BJ (cell line): ENCODE data around the gene C9orf152. TPM values are rescaled to one million over a fixed set of nuclear protein-coding genes. Genes with fewer than 3 reads are reported as not detected.

ENCODE experiments used
- CTCF ChIA-PET: fragments of 350-600 bp; formaldehyde crosslinking; extraction: SDS; loops from one replicate; lab custom pipeline; 2021; ENCODE audit warnings: antibody characterized with exemption, inconsistent platforms; lab: Yijun Ruan, JAX
- POLR2A ChIA-PET: fragments of 300-600 bp; sonication (Branson Sonifier 250); formaldehyde crosslinking; extraction: SDS; loops from one replicate; lab custom pipeline; 2021; ENCODE audit warnings: antibody characterized with exemption; lab: Charles Lee
- DNase-seq: peaks from one replicate; pipeline ENCODE4 v3.0.0-alpha.2; 2011; ENCODE audit warnings: low read depth
- H3K27me3 ChIP-seq: 2 replicates; pipeline ENCODE4 v1.6.0; 2011; ENCODE audit warnings: low read length; ENCODE audit not compliant: control insufficient read depth, insufficient read depth
- H3K36me3 ChIP-seq: 2 replicates; pipeline ENCODE4 v1.5.1; 2011; ENCODE audit warnings: low read length; ENCODE audit not compliant: control insufficient read depth, insufficient read depth
- H3K4me3 ChIP-seq: 2 replicates; pipeline ENCODE4 v1.5.1; 2011; ENCODE audit warnings: low read depth, mild to moderate bottlenecking, control low read depth, low read length
- CTCF ChIP-seq: IDR thresholded peaks from 2 replicates; pipeline ENCODE4 v1.5.1; 2011; ENCODE audit warnings: low read depth, mild to moderate bottlenecking, control low read depth, inconsistent platforms, low read length, moderate library complexity; ENCODE audit not compliant: insufficient read depth
- polyA plus RNA-seq: library from polyadenylated mRNA; depleted of rRNA; stranded (reverse); fragments of >200 nt; gene quantifications from 2 replicates; pipeline ENCODE4 v1.2.3, GENCODE V29; 2011

Gene C9orf152
- polyA plus RNA-seq, 1 experiment: not detected

DNA sequence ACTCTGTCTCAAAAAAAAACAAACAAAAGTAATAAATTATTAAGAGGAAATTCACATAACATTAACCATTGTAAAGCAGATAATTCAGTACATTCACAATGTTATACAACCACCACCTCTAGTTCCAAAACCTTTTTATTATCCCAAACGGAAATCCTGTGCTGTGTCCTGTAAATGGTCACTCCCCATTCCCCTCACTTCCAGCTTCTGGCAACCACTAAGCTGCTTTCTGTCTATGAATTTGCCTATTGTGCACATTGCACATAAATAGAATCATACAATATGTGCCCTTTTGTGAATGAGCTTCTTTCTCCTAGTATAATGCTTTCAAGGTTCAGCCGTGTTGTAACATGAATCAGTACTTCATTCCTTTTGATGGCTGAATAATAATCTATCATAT is 20.8 kb downstream of the C9orf152 start:
- ChIA-PET CTCF (interaction anchor here (0.7 to 11.9 kb wide), 4 partner anchors 30 to 436 kb away, joined by 3 to 166 read pairs (median 4); no protein-coding TSS in a partner anchor), POLR2A (no interaction called here)
- no peaks in the 10 kb centered on the region for H3K27me3 ChIP-seq

GRCh38 chr9:110186254-110186653 is 21.7 kb downstream of the C9orf152 start:
- H3K27me3 ChIP-seq: no peaks in the 10 kb centered on the region
- DNase-seq: no peak
- no peak for TF ChIP-seq CTCF
- POLR2A ChIA-PET: no interaction called here
- H3K4me3 ChIP-seq: no peak overlapping the region
- H3K36me3 ChIP-seq: no peaks in the 10 kb centered on the region
- CTCF ChIA-PET: interaction anchor here (0.6 to 11.9 kb wide), 5 partner anchors 9 to 437 kb away, joined by 3 to 166 read pairs (median 3); no protein-coding TSS in a partner anchor

More for the DNA sequence above, 20.8 kb downstream of the C9orf152 start:
- no peak overlapping the region for H3K4me3 ChIP-seq
- H3K36me3 ChIP-seq: no peaks in the 10 kb centered on the region
- DNase-seq: no peak
- no peak for TF ChIP-seq CTCF

DNA sequence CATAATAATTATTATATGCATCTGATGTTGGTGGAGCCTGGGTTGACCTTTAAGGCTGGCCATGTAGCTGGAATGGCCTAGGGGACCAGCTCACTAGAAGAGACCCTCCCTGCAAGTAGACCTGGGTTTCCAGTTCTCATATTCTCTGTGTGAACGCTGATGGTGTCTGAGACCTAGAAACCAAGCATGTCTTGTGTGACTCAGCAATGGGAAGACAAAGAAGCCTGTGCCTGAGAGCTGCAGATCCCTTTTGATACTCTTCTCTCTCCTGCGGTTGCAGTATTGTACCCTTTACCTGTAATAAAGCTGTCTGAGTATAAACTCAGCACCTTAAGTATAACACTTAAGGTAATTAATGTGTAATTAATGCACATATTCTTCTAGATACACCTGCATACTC is 22.2 kb downstream of the C9orf152 start:
- POLR2A ChIA-PET: no interaction called here
- CTCF ChIA-PET: interaction anchor here (0.7 to 11.9 kb wide), 5 partner anchors 10 to 421 kb away, joined by 3 to 166 read pairs (median 14); no protein-coding TSS in a partner anchor
- Histone ChIP-seq H3K27me3 (no peaks in the 10 kb centered on the region), H3K36me3 (no peaks in the 10 kb centered on the region), H3K4me3 (no peak overlapping the region)
- no peak for DNase-seq
- no peak for TF ChIP-seq CTCF

- TF ChIP-seq CTCF: peak; percentile 73
- no peak for DNase-seq
Observed at GRCh38 chr9:110183208-110184145, 24.5 kb downstream of the C9orf152 start.

More at GRCh38 chr9:110183208-110184145, 24.5 kb downstream of the C9orf152 start:
- Histone ChIP-seq H3K36me3 (no peaks in the 10 kb centered on the region), H3K27me3 (no peaks in the 10 kb centered on the region), H3K4me3 (no peak overlapping the region)
- POLR2A ChIA-PET: no interaction called here
- CTCF ChIA-PET: interaction anchor here (0.5 to 11.9 kb wide), 18 partner anchors 12 to 1021 kb away, joined by 3 to 166 read pairs (median 3); no protein-coding TSS in a partner anchor
